Measurements from ENCODE around the gene TXNL4A.

DNA sequence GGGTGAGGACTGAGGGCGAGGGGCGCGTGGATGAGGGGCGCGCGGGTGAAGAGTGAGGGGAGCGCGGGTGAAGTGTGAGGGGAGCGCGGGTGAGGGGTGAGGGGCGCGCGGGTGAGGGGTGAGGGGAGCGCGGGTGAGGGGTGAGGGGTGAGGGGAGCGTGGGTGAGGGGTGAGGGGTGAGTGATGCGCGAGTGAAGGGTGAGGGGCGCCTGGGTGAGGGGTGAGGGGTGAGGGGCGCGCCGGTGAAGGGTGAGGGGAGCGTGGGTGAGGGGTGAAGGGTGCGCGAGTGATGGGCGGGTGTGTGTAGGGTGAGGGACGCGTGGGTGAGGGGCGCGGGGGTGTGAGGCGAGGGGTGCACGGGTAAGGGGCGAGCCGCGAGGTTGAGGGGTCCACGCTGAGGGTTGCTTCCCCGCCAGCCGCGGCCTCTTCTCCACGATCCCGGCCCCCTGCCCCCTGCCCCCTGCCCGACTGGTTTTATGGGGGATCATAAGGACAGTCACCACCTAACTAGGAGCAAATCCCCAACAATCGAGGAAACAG is 35.8 kb downstream of the TXNL4A start:
- TF ChIP-seq, protein P1, sequence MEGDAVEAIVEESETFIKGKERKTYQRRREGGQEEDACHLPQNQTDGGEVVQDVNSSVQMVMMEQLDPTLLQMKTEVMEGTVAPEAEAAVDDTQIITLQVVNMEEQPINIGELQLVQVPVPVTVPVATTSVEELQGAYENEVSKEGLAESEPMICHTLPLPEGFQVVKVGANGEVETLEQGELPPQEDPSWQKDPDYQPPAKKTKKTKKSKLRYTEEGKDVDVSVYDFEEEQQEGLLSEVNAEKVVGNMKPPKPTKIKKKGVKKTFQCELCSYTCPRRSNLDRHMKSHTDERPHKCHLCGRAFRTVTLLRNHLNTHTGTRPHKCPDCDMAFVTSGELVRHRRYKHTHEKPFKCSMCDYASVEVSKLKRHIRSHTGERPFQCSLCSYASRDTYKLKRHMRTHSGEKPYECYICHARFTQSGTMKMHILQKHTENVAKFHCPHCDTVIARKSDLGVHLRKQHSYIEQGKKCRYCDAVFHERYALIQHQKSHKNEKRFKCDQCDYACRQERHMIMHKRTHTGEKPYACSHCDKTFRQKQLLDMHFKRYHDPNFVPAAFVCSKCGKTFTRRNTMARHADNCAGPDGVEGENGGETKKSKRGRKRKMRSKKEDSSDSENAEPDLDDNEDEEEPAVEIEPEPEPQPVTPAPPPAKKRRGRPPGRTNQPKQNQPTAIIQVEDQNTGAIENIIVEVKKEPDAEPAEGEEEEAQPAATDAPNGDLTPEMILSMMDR (IDR thresholded peaks at IDR 0.05), result no peak
- TF ChIP-seq POLR2A (IDR thresholded peaks at IDR 0.05), result no peak

All from right lobe of liver (tissue), 4 donors.